DOHH2 (cell line): Measurements from ENCODE around the gene MVK.

Source experiments
- H3F3A ChIP-seq: fragments of 200-600 bp; sonication (generic), shearing (Covaris generic); 2 replicates; pipeline ENCODE4 v1.6.0; 2016; ENCODE audit warnings: antibody characterized with exemption, mild to moderate bottlenecking; ENCODE audit not compliant: control insufficient read depth, insufficient read depth
- H3K27ac ChIP-seq: fragments of 200-600 bp; sonication (generic); 2 replicates; pipeline ENCODE4 v1.5.1; 2014; ENCODE audit warnings: low read depth, mild to moderate bottlenecking, low read length, moderate library complexity
- H3K27me3 ChIP-seq: fragments of 200-600 bp; sonication (generic); 2 replicates; pipeline ENCODE4 v1.6.1; 2014; ENCODE audit warnings: mild to moderate bottlenecking, low read length, mixed read lengths; ENCODE audit not compliant: control insufficient read depth
- H3K36me3 ChIP-seq: fragments of 200-600 bp; sonication (generic); 2 replicates; pipeline ENCODE4 v1.6.1; 2014; ENCODE audit warnings: mild to moderate bottlenecking, low read length, moderate library complexity, mixed read lengths; ENCODE audit not compliant: control insufficient read depth
- H3K4me1 ChIP-seq: fragments of 200-600 bp; sonication (generic); 2 replicates; pipeline ENCODE4 v1.6.1; 2014; ENCODE audit warnings: mild to moderate bottlenecking, low read length, mixed read lengths; ENCODE audit not compliant: control insufficient read depth
- H3K4me2 ChIP-seq: fragments of 200-600 bp; sonication (generic); 2 replicates; pipeline ENCODE4 v1.6.0; 2014; ENCODE audit warnings: mild to moderate bottlenecking, low read length, moderate library complexity
- H3K4me3 ChIP-seq: fragments of 200-600 bp; sonication (generic); 2 replicates; pipeline ENCODE4 v1.5.1; 2014; ENCODE audit warnings: mild to moderate bottlenecking, low read length, mixed read lengths
- H3K79me2 ChIP-seq: fragments of 200-600 bp; sonication (generic); 2 replicates; pipeline ENCODE4 v1.6.1; 2014; ENCODE audit warnings: mild to moderate bottlenecking, low read length, mixed read lengths; ENCODE audit not compliant: control insufficient read depth
- H3K9me2 ChIP-seq: fragments of 200-600 bp; sonication (generic); replicated peaks from 2 replicates; pipeline ENCODE4 v1.6.1; 2014; ENCODE audit warnings: mild to moderate bottlenecking, low read length, mixed read lengths; ENCODE audit not compliant: control insufficient read depth
- H3K9me3 ChIP-seq: fragments of 200-600 bp; sonication (generic); 2 replicates; pipeline ENCODE4 v1.6.1; 2014; ENCODE audit warnings: antibody characterized with exemption, low read length, mixed read lengths; ENCODE audit not compliant: control insufficient read depth, insufficient read depth
- H4K20me1 ChIP-seq: fragments of 200-600 bp; sonication (generic); 2 replicates; pipeline ENCODE4 v1.6.0; 2014; ENCODE audit warnings: low read depth, mild to moderate bottlenecking, antibody characterized with exemption, low read length, moderate library complexity; ENCODE audit not compliant: control insufficient read depth, insufficient read depth
- EZH2phosphoT487 ChIP-seq: fragments of 200-600 bp; sonication (generic); IDR thresholded peaks from 2 replicates; pipeline ENCODE4 v1.6.1; 2017; ENCODE audit warnings: borderline replicate concordance, mild to moderate bottlenecking, antibody characterized with exemption, low read length, moderate library complexity, mixed read lengths
- TF ChIP-seq, protein P1 (sequence below): fragments of 200-600 bp; sonication (generic); IDR thresholded peaks from one replicate; pipeline ENCODE4 v1.5.1; 2014; ENCODE audit warnings: antibody characterized with exemption, mild to moderate bottlenecking, low read depth, low read length; ENCODE audit not compliant: poor library complexity, severe bottlenecking

Gene MVK

GRCh38 chr12:109566424-109566823 is 7.2 kb upstream of the MVK start:
- no peak for TF ChIP-seq EZH2phosphoT487
- TF ChIP-seq, protein P1, sequence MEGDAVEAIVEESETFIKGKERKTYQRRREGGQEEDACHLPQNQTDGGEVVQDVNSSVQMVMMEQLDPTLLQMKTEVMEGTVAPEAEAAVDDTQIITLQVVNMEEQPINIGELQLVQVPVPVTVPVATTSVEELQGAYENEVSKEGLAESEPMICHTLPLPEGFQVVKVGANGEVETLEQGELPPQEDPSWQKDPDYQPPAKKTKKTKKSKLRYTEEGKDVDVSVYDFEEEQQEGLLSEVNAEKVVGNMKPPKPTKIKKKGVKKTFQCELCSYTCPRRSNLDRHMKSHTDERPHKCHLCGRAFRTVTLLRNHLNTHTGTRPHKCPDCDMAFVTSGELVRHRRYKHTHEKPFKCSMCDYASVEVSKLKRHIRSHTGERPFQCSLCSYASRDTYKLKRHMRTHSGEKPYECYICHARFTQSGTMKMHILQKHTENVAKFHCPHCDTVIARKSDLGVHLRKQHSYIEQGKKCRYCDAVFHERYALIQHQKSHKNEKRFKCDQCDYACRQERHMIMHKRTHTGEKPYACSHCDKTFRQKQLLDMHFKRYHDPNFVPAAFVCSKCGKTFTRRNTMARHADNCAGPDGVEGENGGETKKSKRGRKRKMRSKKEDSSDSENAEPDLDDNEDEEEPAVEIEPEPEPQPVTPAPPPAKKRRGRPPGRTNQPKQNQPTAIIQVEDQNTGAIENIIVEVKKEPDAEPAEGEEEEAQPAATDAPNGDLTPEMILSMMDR: no peak
- Histone ChIP-seq H4K20me1 (no peaks in the 10 kb centered on the region), H3K4me2 (no peak overlapping the region), H3K27me3 (no peaks in the 10 kb centered on the region), H3F3A (no peaks in the 10 kb centered on the region; the same call in 1 of the 2 replicates), H3K27ac (no peak overlapping the region), H3K79me2 (peaks cover 9% of the 10 kb centered on the region), H3K36me3 (peaks cover 98% of the 10 kb centered on the region), H3K4me1 (peaks cover under 1% of the 10 kb centered on the region; the same call in 1 of the 2 replicates), H3K4me3 (no peak overlapping the region), H3K9me3 (peaks cover 7% of the 10 kb centered on the region; the same call in 1 of the 2 replicates), H3K9me2 (no peaks in the 10 kb centered on the region)

DNA sequence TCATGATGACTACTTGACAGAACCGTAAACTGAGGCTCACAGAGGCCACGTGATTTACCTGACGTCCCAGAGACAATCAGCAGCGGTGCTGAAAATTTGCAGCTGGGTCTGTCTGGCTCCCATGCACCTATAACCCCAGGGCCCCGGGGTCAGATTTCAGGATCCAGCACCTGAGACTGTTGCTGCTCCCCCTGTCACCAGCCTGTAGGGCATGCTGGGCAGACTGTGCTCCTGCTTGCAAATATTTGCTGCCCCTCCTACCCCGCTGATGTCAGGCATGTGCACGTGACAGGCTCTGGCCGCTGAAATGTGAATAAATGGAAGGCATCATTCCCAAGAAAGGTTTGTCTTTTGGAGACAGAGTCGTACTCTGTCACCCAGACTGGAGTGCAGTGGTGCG is 6.3 kb upstream of the MVK start:
- Histone ChIP-seq H3K9me3 (peaks cover 7% of the 10 kb centered on the region; the same call in 1 of the 2 replicates), H3K4me3 (no peak overlapping the region), H4K20me1 (no peaks in the 10 kb centered on the region), H3K27me3 (no peaks in the 10 kb centered on the region), H3K4me2 (no peak overlapping the region), H3K4me1 (peaks cover 8% of the 10 kb centered on the region), H3F3A (no peaks in the 10 kb centered on the region; the same call in 1 of the 2 replicates), H3K36me3 (peaks cover 95% of the 10 kb centered on the region), H3K27ac (no peak overlapping the region), H3K9me2 (no peaks in the 10 kb centered on the region), H3K79me2 (peaks cover 16% of the 10 kb centered on the region)
- no peak for TF ChIP-seq EZH2phosphoT487

DNA sequence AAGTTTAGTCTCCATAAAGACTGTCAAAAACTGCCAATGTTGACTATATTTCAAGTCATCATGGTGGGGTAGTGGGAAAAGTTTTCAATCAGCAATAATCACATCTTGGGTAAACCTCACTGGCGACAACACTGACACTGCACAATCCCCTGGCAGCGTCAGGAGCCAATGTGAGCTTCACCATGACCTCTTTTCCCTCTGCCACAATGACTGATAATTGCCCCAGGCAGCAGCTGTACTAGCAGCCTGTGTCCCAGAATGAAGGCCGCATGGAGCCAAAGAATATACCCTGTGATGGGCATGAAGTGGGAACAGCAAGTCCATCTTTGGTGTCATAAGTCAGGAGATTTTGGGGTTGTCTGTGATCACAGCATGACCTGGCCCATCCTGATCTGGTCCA is 5.6 kb upstream of the MVK start:
- H3F3A ChIP-seq: no peaks in the 10 kb centered on the region; the same call in 1 of the 2 replicates
- no peak for TF ChIP-seq EZH2phosphoT487
- TF ChIP-seq, protein P1: no peak
- no peak overlapping the region for H3K4me2 ChIP-seq
- peaks cover 14% of the 10 kb centered on the region for H3K4me1 ChIP-seq
- no peaks in the 10 kb centered on the region for H3K9me2 ChIP-seq
- no peak overlapping the region for H3K27ac ChIP-seq
- H4K20me1 ChIP-seq: no peaks in the 10 kb centered on the region
- peaks cover 95% of the 10 kb centered on the region for H3K36me3 ChIP-seq
- H3K4me3 ChIP-seq: no peak overlapping the region
- peaks cover 23% of the 10 kb centered on the region for H3K79me2 ChIP-seq
- no peaks in the 10 kb centered on the region for H3K27me3 ChIP-seq
- peaks cover 3% of the 10 kb centered on the region; the same call in 1 of the 2 replicates for H3K9me3 ChIP-seq

DNA sequence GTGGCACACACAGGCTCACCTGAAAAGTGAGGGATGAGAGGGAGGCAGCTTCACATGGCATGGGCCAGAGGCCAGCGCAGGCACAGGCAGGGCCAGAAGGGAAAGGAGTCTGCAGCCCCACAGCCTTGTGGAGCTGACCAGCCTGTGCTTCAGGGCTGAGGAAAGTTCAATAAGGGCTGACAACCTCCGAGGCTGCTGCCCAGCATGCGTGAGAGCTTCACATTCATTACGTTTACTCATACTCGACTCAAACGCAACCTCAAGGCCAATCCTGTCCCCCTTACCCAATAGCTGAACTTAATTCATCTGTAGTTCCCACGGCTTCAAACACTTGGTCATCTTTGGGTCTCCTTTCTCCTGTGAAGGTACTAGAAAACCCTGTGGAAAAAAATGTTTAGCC is 5.1 kb upstream of the MVK start:
- no peak overlapping the region for H3K27ac ChIP-seq
- no peak overlapping the region for H3K4me3 ChIP-seq
- no peak for TF ChIP-seq EZH2phosphoT487
- TF ChIP-seq, protein P1: no peak
- peaks cover 25% of the 10 kb centered on the region for H3K79me2 ChIP-seq
- no peak overlapping the region for H3K4me2 ChIP-seq
- peaks cover 14% of the 10 kb centered on the region for H3K4me1 ChIP-seq
- no peaks in the 10 kb centered on the region for H3K27me3 ChIP-seq
- no peaks in the 10 kb centered on the region; the same call in 1 of the 2 replicates for H3K9me3 ChIP-seq
- H3K9me2 ChIP-seq: no peaks in the 10 kb centered on the region
- no peaks in the 10 kb centered on the region for H4K20me1 ChIP-seq
- H3K36me3 ChIP-seq: peaks cover 90% of the 10 kb centered on the region
- H3F3A ChIP-seq: no peaks in the 10 kb centered on the region; the same call in 1 of the 2 replicates
